Activated CD4-positive, alpha-beta memory T cell treated with anti-CD3 and anti-CD28 coated beads, Interleukin-2, amount 10 ng/mL, durations not matched to agents 7 days and 5 days (primary cell): ENCODE data around the gene SNRPB2. TPM values are rescaled to one million over a fixed set of nuclear protein-coding genes. Genes with fewer than 3 reads are reported as not detected.

Experiments used
- CTCF ChIA-PET: fragments of 350-600 bp; sonication (Branson Sonifier 250); formaldehyde crosslinking; loops from one replicate; lab custom pipeline; 2021; ENCODE audit warnings: antibody characterized with exemption, inconsistent platforms; lab: Charles Lee
- POLR2A ChIA-PET: fragments of 350-600 bp; sonication (Branson Sonifier 250); formaldehyde crosslinking; loops from one replicate; lab custom pipeline; 2021; ENCODE audit warnings: antibody characterized with exemption; lab: Charles Lee
- DNase-seq: peaks from one replicate; pipeline ENCODE4 v3.0.0-alpha.2; 2020
- H3K27ac Mint-ChIP-seq: one replicate; pipeline ENCODE4 v1.8.0; 2021; ENCODE audit warnings: mild to moderate bottlenecking, mixed read lengths
- H3K27me3 Mint-ChIP-seq: one replicate; pipeline ENCODE4 v1.8.0; 2021; ENCODE audit warnings: mixed read lengths
- H3K36me3 Mint-ChIP-seq: one replicate; pipeline ENCODE4 v1.8.0; 2021; ENCODE audit warnings: low read depth, mixed read lengths
- H3K4me1 Mint-ChIP-seq: one replicate; pipeline ENCODE4 v1.8.0; 2021; ENCODE audit warnings: mixed read lengths
- H3K4me3 Mint-ChIP-seq: one replicate; pipeline ENCODE4 v1.8.0; 2021; ENCODE audit warnings: mild to moderate bottlenecking, mixed read lengths
- H3K9me3 Mint-ChIP-seq: one replicate; pipeline ENCODE4 v1.8.0; 2021; ENCODE audit warnings: mixed read lengths
- total RNA-seq, 2 experiments: library from RNA; stranded (reverse); gene quantifications; one replicate each; pipeline ENCODE4 v1.2.3, GENCODE V29; 2021

SNRPB2 gene
- total RNA-seq, 2 experiments from 2014 or later, result 105 to 107 TPM

DNA sequence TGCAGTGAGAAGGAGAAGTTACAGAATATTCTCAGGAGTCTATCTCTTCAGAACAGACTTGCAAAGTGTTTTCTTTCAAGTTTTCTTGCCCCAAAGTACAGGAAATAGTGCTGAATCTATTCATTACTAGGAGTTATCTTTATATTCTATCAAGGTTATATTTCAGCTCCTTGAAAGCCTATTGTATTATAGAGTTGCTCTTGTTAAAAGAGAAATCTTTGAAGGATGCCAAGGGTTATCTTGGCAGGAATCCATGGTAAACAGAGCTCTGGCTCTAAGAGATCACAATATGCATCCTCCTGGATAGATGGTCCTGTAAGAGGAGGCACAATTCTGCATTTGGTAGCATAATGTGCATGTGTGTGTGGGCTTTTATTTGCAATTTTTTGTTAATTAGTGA, 21.2 kb upstream of the SNRPB2 start:
- Mint-ChIP-seq H3K4me3 (no peak overlapping the region), H3K27ac (peak overlapping the region; percentile 40), H3K36me3 (peaks cover 19% of the 10 kb centered on the region), H3K27me3 (peaks cover 20% of the 10 kb centered on the region), H3K9me3 (peaks cover 24% of the 10 kb centered on the region), H3K4me1 (peaks cover 29% of the 10 kb centered on the region)
- CTCF ChIA-PET, result interaction anchor here (0.6 to 1.2 kb wide), 3 partner anchors 22 to 30 kb away, joined by 3 to 4 read pairs (median 4); no protein-coding TSS in a partner anchor
- POLR2A ChIA-PET, result interaction anchor here (0.7 to 3.6 kb wide), 4 partner anchors 15 to 26 kb away, joined by 3 to 19 read pairs (median 4); partner anchors contain the start of gene SNRPB2
- no peak for DNase-seq

DNA sequence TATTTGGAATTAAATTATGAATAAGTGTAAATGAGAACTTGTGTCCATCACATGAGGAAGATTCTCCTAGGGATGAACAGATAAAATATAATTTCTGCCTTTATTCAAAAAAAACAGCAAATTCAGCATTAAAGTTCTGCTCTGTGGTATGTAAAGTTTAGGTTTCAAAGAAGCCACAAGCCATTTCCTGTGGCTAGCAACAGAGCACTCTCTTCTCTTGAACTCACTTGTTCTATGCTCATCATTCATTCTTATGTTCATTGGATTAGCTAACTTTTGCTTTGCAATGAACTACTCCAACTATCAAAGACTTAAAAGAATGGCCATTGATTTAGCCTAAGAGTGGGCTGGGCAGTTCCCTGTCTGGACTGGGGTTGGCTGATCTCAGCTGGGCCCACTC, 20.8 kb upstream of the SNRPB2 start:
- Mint-ChIP-seq H3K9me3 (peaks cover 24% of the 10 kb centered on the region), H3K36me3 (peaks cover 19% of the 10 kb centered on the region), H3K4me1 (peaks cover 29% of the 10 kb centered on the region), H3K27me3 (peaks cover 20% of the 10 kb centered on the region), H3K4me3 (peak overlapping the region; percentile 8), H3K27ac (peak overlapping the region; percentile 40)
- DNase-seq, result peak; percentile 44
- CTCF ChIA-PET, result interaction anchor here (0.6 to 1.2 kb wide), 3 partner anchors 22 to 30 kb away, joined by 3 to 4 read pairs (median 4); no protein-coding TSS in a partner anchor
- POLR2A ChIA-PET, result interaction anchor here (1.0 to 3.6 kb wide), 3 partner anchors 21 to 25 kb away, joined by 3 to 19 read pairs (median 4); partner anchors contain the start of gene SNRPB2

DNA sequence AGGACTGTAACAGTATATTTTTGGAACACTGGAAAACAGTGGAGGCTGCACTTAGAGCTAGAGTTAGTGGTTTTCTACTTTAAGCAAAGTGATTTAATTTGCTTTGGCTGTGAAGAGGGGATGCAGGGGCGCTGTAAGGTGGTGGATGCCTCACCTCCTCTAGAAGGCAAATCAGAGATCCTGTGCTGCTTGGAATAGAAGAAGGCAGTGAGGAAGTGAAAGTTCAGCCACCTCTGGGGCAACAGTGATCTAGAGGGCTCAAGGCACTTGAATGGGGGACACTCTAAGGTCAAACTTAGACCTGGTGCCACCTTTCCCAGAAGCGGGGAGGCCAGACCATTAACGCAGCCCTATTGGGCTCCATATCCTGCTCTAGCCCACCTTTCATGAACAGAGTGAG, 19.0 kb upstream of the SNRPB2 start:
- H3K4me1 Mint-ChIP-seq, result peaks cover 29% of the 10 kb centered on the region
- ChIA-PET CTCF (no interaction called here), POLR2A (interaction anchor here (3.6 kb wide), 1 partner anchor 19 kb away, joined by 19 read pairs; the partner anchor contains the start of gene SNRPB2)
- peaks cover 16% of the 10 kb centered on the region for H3K9me3 Mint-ChIP-seq
- DNase-seq, result no peak
- no peak overlapping the region for H3K4me3 Mint-ChIP-seq
- peaks cover 15% of the 10 kb centered on the region for H3K27me3 Mint-ChIP-seq
- H3K27ac Mint-ChIP-seq, result no peak overlapping the region
- H3K36me3 Mint-ChIP-seq, result peaks cover 12% of the 10 kb centered on the region

DNA sequence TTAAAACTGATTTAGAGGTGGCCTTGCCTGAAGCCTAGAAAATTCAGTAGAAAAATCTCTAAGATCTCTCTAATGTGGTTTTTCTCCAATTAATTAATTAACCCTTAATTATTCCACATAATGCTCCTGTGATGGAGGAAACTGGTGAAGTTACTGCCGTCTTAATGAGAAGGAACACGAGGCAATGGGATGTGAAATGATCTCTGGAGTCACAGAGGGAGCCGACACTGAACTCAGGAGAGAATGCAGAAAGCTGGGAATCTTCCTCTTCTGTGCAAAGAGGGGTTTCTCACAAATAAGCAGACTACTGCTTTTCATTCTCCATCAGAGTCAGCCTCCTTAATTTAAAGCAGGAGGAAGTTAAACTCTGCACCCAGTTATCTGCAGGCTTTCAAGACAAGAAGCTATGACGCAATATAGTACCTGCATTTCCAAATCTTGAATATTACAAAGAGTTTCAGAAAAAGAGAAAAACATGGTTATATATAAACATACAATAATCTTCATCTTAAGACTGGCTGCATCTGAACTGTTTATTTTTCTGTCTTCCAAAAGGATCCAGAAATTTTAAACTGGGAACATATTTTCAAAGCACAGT, 18.1 kb upstream of the SNRPB2 start:
- Mint-ChIP-seq H3K36me3 (peaks cover 12% of the 10 kb centered on the region), H3K9me3 (peaks cover 7% of the 10 kb centered on the region), H3K27me3 (peaks cover 19% of the 10 kb centered on the region), H3K4me1 (peaks cover 29% of the 10 kb centered on the region), H3K4me3 (no peak overlapping the region), H3K27ac (no peak overlapping the region)
- POLR2A ChIA-PET, result interaction anchor here (1.9 kb wide), 1 partner anchor 19 kb away, joined by 8 read pairs; the partner anchor contains the start of gene SNRPB2
- DNase-seq, result no peak
- CTCF ChIA-PET, result no interaction called here

DNA sequence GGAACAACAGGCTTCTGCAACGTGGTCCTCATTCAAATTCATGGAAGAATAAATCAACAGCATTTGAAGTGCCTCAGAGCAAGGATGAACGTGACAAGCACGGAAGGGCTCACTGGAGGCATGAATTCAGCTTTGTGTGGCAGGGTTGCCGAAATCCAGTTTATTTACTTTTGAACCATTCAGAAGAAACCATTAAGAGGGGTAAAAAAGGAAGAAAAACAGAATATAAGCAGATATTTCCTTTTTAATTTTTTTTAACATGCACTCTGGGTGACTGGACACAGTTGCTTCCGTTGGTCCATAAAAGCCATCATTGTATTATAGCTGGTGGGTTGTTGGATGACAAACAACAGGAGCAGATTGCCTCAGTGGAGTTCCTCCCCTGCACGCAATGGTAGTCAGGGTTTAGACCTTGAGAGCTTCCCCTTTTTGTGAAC, 17.3 kb upstream of the SNRPB2 start:
- ChIA-PET POLR2A (interaction anchor here (1.9 kb wide), 1 partner anchor 18 kb away, joined by 8 read pairs; the partner anchor contains the start of gene SNRPB2), CTCF (no interaction called here)
- Mint-ChIP-seq H3K4me1 (peaks cover 28% of the 10 kb centered on the region), H3K27ac (no peak overlapping the region), H3K27me3 (peaks cover 19% of the 10 kb centered on the region), H3K4me3 (no peak overlapping the region), H3K36me3 (peaks cover 8% of the 10 kb centered on the region), H3K9me3 (peaks cover 4% of the 10 kb centered on the region)
- no peak for DNase-seq

DNA sequence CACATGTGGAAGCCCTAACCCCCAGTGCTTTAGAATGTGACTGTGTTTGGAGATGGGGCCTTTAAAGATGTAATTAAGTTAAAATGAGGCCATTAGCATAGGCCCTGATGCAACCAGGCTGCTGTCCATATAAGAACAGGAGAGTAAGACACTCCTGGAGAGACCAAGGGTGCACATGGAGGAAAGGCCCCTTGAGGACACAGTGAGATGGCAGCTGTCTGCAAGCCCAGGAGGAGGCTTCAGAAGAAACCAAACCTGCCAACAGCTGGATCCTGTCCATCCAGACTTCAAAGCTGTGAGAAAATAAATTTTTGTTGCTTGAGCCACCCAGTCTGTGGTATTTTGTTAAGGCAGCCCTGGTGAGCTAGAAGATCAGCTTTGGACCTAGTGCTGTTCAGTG, 16.8 kb upstream of the SNRPB2 start:
- Mint-ChIP-seq H3K27ac (no peak overlapping the region), H3K4me1 (peaks cover 23% of the 10 kb centered on the region), H3K36me3 (peaks cover 4% of the 10 kb centered on the region), H3K4me3 (no peak overlapping the region), H3K27me3 (peaks cover 23% of the 10 kb centered on the region), H3K9me3 (no peaks in the 10 kb centered on the region)
- CTCF ChIA-PET, result interaction anchor here (1.1 kb wide), 1 partner anchor 9 kb away, joined by 3 read pairs; no protein-coding TSS in a partner anchor
- DNase-seq, result no peak
- POLR2A ChIA-PET, result interaction anchor here (1.9 kb wide), 1 partner anchor 17 kb away, joined by 8 read pairs; the partner anchor contains the start of gene SNRPB2

DNA sequence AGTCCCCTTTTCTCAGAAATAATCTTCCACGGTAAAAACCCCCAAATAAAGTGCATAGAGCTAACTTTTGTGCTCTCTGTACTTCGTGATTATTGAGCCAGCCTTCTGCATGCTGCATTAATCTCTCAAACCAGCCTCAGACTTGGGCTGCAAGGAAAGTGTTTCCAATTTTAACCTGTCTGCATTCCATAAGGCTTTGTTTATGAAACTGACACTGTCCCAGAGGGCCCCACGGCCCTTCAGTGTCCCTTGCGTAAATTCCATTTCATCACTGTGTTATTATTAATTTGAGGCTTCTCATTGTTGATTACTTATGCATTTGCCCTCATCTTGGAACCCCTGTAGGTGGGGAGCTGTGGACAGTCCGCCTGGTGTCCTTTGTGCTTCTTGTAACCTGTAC, 15.6 kb upstream of the SNRPB2 start:
- Mint-ChIP-seq H3K4me3 (no peak overlapping the region), H3K36me3 (no peaks in the 10 kb centered on the region), H3K9me3 (no peaks in the 10 kb centered on the region), H3K27me3 (peaks cover 33% of the 10 kb centered on the region), H3K27ac (no peak overlapping the region), H3K4me1 (peaks cover 11% of the 10 kb centered on the region)
- POLR2A ChIA-PET, result interaction anchor here (1.3 kb wide), 1 partner anchor 11 kb away, joined by 3 read pairs; no protein-coding TSS in a partner anchor
- CTCF ChIA-PET, result no interaction called here
- no peak for DNase-seq

DNA sequence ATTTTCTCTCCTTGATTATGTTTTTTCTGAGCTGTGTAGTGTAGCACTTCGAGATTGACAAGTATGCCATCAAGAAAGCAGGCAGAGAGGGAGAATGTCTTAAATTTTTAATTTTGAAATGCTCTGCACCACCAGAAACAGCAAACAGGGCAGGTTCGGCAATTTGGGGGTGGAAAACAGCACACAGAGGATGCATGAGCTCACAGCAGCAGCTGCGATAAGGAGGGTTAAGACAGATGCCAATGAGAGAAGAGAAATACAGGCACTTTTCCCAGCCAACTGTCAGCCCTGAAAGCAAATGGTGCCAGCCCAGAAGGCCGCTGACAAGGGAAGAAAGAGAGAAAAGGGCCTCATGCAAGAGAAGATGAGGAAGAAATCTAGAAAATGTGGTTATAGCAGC, 15.1 kb upstream of the SNRPB2 start:
- Mint-ChIP-seq H3K36me3 (no peaks in the 10 kb centered on the region), H3K4me3 (no peak overlapping the region), H3K9me3 (no peaks in the 10 kb centered on the region), H3K27ac (no peak overlapping the region), H3K4me1 (peaks cover 6% of the 10 kb centered on the region), H3K27me3 (peaks cover 35% of the 10 kb centered on the region)
- ChIA-PET CTCF (no interaction called here), POLR2A (interaction anchor here (1.3 kb wide), 1 partner anchor 12 kb away, joined by 3 read pairs; no protein-coding TSS in a partner anchor)
- DNase-seq, result no peak

DNA sequence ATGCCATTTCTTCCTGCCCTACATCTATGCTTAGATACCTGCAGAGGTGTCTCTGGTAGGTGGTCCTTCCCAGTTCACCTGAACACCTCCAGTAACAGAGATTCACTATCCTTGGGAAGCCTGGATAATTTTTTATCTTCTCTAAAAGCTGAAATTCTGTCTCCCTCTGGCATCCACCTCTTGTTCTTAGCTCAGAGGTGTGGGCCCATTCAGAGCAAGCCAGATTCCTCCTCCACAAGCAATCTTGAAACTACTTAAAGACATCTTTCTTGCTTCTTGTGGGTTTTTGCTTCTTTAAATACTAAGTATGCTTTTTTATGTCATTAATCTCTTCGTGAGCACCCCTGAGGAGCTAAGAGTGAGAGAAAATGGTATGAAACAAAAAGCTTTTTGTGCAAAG, 10.4 kb upstream of the SNRPB2 start:
- Mint-ChIP-seq H3K9me3 (no peaks in the 10 kb centered on the region), H3K4me3 (no peak overlapping the region), H3K27me3 (peaks cover 59% of the 10 kb centered on the region), H3K36me3 (no peaks in the 10 kb centered on the region), H3K4me1 (no peaks in the 10 kb centered on the region), H3K27ac (no peak overlapping the region)
- ChIA-PET CTCF (interaction anchor here (0.7 kb wide), 1 partner anchor 40 kb away, joined by 3 read pairs; no protein-coding TSS in a partner anchor), POLR2A (interaction anchor here (1.4 kb wide), 1 partner anchor 10 kb away, joined by 5 read pairs; the partner anchor contains the start of gene SNRPB2)
- no peak for DNase-seq

DNA sequence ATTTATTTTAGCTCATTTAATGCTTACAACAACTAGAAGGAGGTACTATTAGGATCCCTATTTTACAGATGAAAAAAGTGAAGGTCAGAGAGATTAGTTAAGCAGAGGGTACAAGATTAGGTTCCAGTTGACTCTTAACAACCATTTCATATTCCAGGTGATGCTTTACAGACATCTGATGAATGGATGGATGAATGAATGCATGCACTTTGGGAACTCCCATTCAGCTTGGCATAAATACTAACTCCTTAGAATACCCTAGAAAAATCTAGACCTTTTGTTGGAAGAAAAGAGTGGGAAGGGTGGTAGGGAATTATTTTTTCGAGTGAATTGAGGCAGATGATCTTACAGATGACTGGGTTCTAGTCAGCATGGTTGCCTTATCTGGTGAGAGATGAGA, 746 bp upstream of the SNRPB2 start:
- peaks cover 16% of the 10 kb centered on the region for H3K27me3 Mint-ChIP-seq
- POLR2A ChIA-PET, result interaction anchor here (1.1 to 2.6 kb wide), 4 partner anchors 8 to 154 kb away, joined by 5 to 19 read pairs (median 6); no protein-coding TSS in a partner anchor
- peaks cover 47% of the 10 kb centered on the region for H3K4me1 Mint-ChIP-seq

DNA sequence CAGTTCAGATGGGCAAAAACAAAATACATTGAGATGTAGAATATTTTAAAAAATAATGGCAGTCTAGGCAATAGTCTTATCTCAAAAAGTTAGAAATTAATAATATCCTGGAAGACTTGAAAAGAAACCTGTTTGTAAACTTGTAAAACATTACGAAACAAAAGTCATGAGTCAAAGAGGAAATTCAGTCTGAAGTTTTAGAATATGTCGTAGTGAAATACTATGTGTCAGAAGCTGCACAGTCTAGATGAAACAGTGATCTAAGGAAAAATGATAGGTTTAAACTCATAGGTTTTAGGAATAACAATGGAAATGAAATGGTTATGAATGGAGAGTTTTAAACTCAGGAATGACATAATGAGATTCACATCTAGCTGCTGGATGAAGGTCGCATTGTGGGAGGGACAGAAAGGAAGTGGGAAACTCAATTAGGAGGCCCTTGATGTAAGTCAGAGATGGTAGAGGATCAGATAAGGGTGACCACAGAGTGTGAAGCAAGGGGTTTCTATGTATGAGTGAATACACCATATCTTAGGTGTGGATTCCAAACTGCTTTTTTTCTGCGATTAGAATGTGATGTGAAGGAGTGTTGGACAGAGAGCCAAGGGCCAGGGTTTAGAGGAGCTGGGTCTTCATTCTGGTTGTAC, 2.8 kb downstream of the SNRPB2 start:
- H3K36me3 Mint-ChIP-seq, result peaks cover 77% of the 10 kb centered on the region
- H3K27ac Mint-ChIP-seq, result peak overlapping the region; percentile 79
- ChIA-PET POLR2A (interaction anchor here (0.6 to 1.3 kb wide), 3 partner anchors 9 to 158 kb away, joined by 3 read pairs; no protein-coding TSS in a partner anchor), CTCF (no interaction called here)
- H3K4me3 Mint-ChIP-seq, result peak overlapping the region; percentile 27
- peak; percentile 38 for DNase-seq
- H3K9me3 Mint-ChIP-seq, result peaks cover 6% of the 10 kb centered on the region
- H3K27me3 Mint-ChIP-seq, result peaks cover 4% of the 10 kb centered on the region
- H3K4me1 Mint-ChIP-seq, result peaks cover 68% of the 10 kb centered on the region

More for the DNA sequence above, 746 bp upstream of the SNRPB2 start:
- CTCF ChIA-PET, result interaction anchor here (1.0 kb wide), 1 partner anchor 154 kb away, joined by 3 read pairs; no protein-coding TSS in a partner anchor
- Mint-ChIP-seq H3K9me3 (peaks cover 6% of the 10 kb centered on the region), H3K36me3 (peaks cover 43% of the 10 kb centered on the region), H3K27ac (peak overlapping the region; percentile 99), H3K4me3 (peak overlapping the region; percentile 99)
- no peak for DNase-seq

DNA sequence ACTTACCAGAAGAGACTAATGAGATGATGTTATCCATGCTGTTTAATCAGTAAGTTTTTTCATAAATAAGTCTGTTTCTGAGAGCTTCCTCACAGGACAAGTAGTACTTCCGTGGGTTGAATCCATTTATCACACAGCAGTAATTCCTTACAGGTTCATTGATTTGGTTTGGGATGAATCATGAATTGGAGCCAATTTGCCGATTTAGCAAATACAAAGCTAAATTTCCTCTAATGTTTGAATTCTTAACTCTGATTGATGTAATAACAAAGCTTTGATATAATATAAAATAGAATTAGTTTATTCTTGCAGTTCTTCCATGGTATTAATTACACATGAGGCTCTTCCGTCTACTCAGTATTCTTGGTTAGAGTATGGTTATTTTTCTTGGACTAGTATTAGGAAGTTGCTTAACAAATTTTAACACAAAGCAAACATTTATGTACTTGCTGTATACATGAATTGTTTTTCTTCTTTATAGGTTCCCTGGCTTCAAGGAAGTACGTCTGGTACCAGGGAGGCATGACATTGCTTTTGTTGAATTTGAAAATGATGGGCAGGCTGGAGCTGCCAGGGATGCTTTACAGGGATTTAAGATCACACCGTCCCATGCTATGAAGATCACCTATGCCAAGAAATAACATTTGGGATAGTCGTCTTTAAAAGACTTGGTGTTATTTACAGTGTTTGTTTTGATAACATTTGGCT, 10.7 kb downstream of the SNRPB2 start:
- H3K36me3 Mint-ChIP-seq, result peaks cover 63% of the 10 kb centered on the region
- peaks cover 7% of the 10 kb centered on the region for H3K4me1 Mint-ChIP-seq
- POLR2A ChIA-PET, result no interaction called here

More for the DNA sequence above, 10.7 kb downstream of the SNRPB2 start:
- Mint-ChIP-seq H3K9me3 (no peaks in the 10 kb centered on the region), H3K4me3 (no peak overlapping the region), H3K27me3 (peaks cover 4% of the 10 kb centered on the region), H3K27ac (no peak overlapping the region)
- CTCF ChIA-PET, result interaction anchor here (1.2 kb wide), 1 partner anchor 63 kb away, joined by 4 read pairs; no protein-coding TSS in a partner anchor
- DNase-seq, result no peak
